Activated naive CD4-positive, alpha-beta T cell treated with anti-CD3 and anti-CD28 coated beads for 36 hours (primary cell): Measurements from ENCODE around the gene RND2. TPM values are rescaled to one million over a fixed set of nuclear protein-coding genes. Genes with fewer than 3 reads are reported as not detected.
"Not testable (repeated sequence)": the region's sequence is repeated elsewhere in the genome, so short reads cannot be mapped to it uniquely, and the experiment has no call there.

Experiments used
- CTCF ChIA-PET: fragments of 350-600 bp; sonication (Branson Sonifier 250); formaldehyde crosslinking; loops from one replicate; lab custom pipeline; 2021; ENCODE audit warnings: antibody characterized with exemption; lab: Charles Lee
- DNase-seq: peaks from one replicate; pipeline ENCODE4 v3.0.0-alpha.2; 2020
- H3K27ac Mint-ChIP-seq: one replicate; pipeline ENCODE4 v1.8.0; 2021; ENCODE audit warnings: mild to moderate bottlenecking, mixed read lengths
- H3K27me3 Mint-ChIP-seq: one replicate; pipeline ENCODE4 v1.8.0; 2021; ENCODE audit warnings: low read depth, mixed read lengths
- H3K36me3 Mint-ChIP-seq: one replicate; pipeline ENCODE4 v1.8.0; 2021; ENCODE audit warnings: low read depth, mixed read lengths
- H3K4me1 Mint-ChIP-seq: one replicate; pipeline ENCODE4 v1.8.0; 2021; ENCODE audit warnings: low read depth, mixed read lengths
- H3K4me3 Mint-ChIP-seq: one replicate; pipeline ENCODE4 v1.8.0; 2021; ENCODE audit warnings: mild to moderate bottlenecking, moderate library complexity, mixed read lengths
- H3K9me3 Mint-ChIP-seq: one replicate; pipeline ENCODE4 v1.8.0; 2021; ENCODE audit warnings: mixed read lengths
- intact Hi-C: fragments of 100-400 bp; cut with micrococcal nuclease; formaldehyde crosslinking; loops from one replicate; pipeline ENCODE4 v1.15.1; 2023
- total RNA-seq, 2 experiments: library from RNA; stranded (reverse); gene quantifications; one replicate each; pipeline ENCODE4 v1.2.3, GENCODE V29; 2021

RND2 gene
- total RNA-seq, 2 experiments from 2014 or later, result not detected

DNA sequence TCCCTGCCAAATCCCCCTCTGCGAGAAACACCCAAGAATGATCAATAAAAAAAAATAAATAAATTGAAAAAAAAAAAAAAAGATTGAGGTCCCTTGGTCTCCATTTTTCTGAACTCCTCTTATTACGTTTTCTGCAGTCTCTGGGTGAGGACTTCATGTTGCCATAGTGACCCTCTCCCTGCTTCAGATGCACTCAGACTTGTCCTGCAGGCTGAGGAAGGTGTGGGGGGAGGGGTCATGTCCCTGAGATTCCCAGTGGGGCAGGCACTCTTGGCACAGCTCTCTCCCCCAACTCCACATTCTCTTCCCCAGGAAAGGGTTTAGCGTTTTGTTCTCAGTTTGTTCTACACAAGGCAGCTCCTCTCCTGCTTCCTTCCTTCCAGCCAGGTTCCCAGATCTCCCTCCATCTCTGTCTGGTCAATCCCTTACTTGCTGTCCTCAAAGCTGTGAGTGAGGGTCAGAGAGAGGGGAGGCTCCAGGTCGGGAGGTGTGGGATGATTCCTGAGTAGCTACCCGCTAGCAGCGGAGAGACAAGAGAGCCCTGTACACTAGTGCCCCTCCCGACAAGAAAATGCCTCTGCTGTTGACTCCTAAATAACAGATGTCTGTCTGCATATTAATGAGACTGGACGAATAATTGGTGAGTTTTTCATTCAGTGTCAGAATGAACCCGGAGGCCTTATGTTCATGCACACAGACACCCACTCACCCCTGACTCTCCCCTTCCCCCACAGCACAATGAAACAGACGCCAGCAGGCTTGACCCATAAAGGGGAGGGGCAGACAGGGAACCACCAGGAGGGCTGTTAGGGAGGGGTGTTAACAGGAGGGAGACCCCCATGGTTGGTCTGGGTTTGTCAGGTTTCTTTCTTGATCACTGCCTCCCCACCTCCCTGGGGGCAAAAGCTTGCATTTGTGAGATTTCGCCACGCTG is 9.2 kb downstream of the RND2 start:
- H3K36me3 Mint-ChIP-seq, result no peaks in the 10 kb centered on the region
- no peaks in the 10 kb centered on the region for H3K9me3 Mint-ChIP-seq
- CTCF ChIA-PET, result no interaction called here

GRCh38 chr17:43034894-43035293 is 9.9 kb downstream of the RND2 start:
- H3K4me3 Mint-ChIP-seq, result no peak overlapping the region
- no peak overlapping the region for H3K27ac Mint-ChIP-seq
- CTCF ChIA-PET, result no interaction called here
- no peaks in the 10 kb centered on the region for H3K27me3 Mint-ChIP-seq
- intact Hi-C loops, result no loop called here
- no peaks in the 10 kb centered on the region for H3K9me3 Mint-ChIP-seq
- no peak for DNase-seq
- H3K36me3 Mint-ChIP-seq, result no peaks in the 10 kb centered on the region
- H3K4me1 Mint-ChIP-seq, result no peaks in the 10 kb centered on the region

More for the DNA sequence above, 9.2 kb downstream of the RND2 start:
- intact Hi-C loops, result no loop called here
- no peak overlapping the region for H3K4me3 Mint-ChIP-seq
- H3K4me1 Mint-ChIP-seq, result no peaks in the 10 kb centered on the region
- no peak for DNase-seq
- H3K27me3 Mint-ChIP-seq, result no peaks in the 10 kb centered on the region
- H3K27ac Mint-ChIP-seq, result no peak overlapping the region

GRCh38 chr17:43039646-43040045 is 14.6 kb downstream of the RND2 start:
- no peaks in the 10 kb centered on the region for H3K27me3 Mint-ChIP-seq
- H3K27ac Mint-ChIP-seq, result no peak overlapping the region
- CTCF ChIA-PET, result no interaction called here
- intact Hi-C loops, result no loop called here
- H3K4me3 Mint-ChIP-seq, result no peak overlapping the region
- H3K36me3 Mint-ChIP-seq, result peaks cover 12% of the 10 kb centered on the region
- H3K9me3 Mint-ChIP-seq, result no peaks in the 10 kb centered on the region
- no peak for DNase-seq
- no peaks in the 10 kb centered on the region for H3K4me1 Mint-ChIP-seq

DNA sequence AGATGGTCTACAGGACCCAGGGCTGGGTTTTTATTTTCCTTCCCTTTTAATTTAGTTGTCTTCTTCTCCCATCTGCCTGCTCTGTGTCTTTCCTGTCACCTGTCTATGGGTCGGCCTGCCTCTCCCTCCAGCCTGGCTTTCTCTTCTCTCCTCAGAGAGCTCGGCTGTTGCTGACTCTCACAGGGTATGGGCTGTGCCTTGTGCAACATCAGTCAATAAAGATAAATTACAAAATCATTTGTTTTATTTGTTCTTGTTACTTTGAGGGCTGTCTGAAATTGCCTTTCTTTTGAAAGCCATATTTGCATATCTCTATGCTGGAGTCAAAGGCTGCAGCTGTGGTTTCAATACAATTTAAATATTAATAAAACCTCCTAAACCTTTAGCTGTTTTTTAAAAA is 15.6 kb downstream of the RND2 start:
- H3K27me3 Mint-ChIP-seq, result no peaks in the 10 kb centered on the region

GRCh38 chr17:43042025-43042628 is 17.1 kb downstream of the RND2 start:
- no peaks in the 10 kb centered on the region for H3K27me3 Mint-ChIP-seq
- peaks cover 17% of the 10 kb centered on the region for H3K36me3 Mint-ChIP-seq
- H3K27ac Mint-ChIP-seq, result no peak overlapping the region
- H3K4me1 Mint-ChIP-seq, result no peaks in the 10 kb centered on the region
- DNase-seq, result no peak
- CTCF ChIA-PET, result interaction anchor here (0.9 kb wide), 1 partner anchor 10 kb away, joined by 3 read pairs; no protein-coding TSS in a partner anchor
- H3K4me3 Mint-ChIP-seq, result no peak overlapping the region
- no peaks in the 10 kb centered on the region for H3K9me3 Mint-ChIP-seq
- intact Hi-C loops, result no loop called here

More for the DNA sequence above, 15.6 kb downstream of the RND2 start:
- no peak overlapping the region for H3K27ac Mint-ChIP-seq
- peaks cover 15% of the 10 kb centered on the region for H3K36me3 Mint-ChIP-seq
- intact Hi-C loops, result no loop called here
- no peak overlapping the region for H3K4me3 Mint-ChIP-seq
- DNase-seq, result no peak
- no peaks in the 10 kb centered on the region for H3K9me3 Mint-ChIP-seq
- H3K4me1 Mint-ChIP-seq, result no peaks in the 10 kb centered on the region
- CTCF ChIA-PET, result no interaction called here

DNA sequence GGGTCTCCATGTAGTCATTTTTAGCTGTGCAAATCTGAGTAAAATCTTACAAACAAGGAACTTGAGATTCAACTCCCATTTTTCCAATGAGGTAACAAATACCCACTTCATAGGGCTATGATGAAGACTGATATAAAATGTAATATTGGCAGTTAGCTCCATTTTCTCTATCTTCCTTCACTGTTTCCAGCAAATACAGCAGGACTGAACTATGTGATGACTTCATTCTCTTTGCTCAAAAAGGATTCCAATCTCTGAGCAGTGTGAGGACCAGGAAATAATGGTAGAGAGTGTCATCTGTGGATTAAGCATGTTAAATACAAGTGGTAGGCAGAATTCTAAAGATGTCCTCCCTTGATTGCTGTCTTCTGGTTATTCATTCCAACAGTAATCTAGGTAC is 18.3 kb downstream of the RND2 start:
- Mint-ChIP-seq H3K4me3 (no peak overlapping the region), H3K4me1 (no peaks in the 10 kb centered on the region), H3K27ac (no peak overlapping the region), H3K9me3 (no peaks in the 10 kb centered on the region), H3K27me3 (no peaks in the 10 kb centered on the region), H3K36me3 (peaks cover 21% of the 10 kb centered on the region)
- intact Hi-C loops, result no loop called here
- no peak for DNase-seq
- CTCF ChIA-PET, result no interaction called here

DNA sequence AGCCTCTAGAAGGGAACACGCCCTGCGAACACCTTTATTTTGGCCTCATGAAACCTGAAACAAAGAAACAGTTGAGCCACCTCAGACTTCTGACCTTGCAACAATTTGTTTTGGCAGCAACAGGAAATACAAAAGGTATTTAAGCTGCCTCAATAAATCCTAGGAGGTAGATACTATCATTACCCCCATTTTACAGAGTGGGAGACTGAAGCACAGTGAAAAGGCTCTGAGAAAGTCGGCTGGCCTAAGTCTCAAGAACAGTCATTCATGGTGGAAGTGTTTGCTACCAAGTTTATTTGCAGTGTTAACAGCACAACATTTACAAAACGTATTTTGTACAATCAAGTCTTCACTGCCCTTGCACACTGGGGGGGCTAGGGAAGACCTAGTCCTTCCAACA is 19.0 kb downstream of the RND2 start:
- H3K36me3 Mint-ChIP-seq, result peaks cover 28% of the 10 kb centered on the region
- intact Hi-C loops, result no loop called here
- CTCF ChIA-PET, result no interaction called here
- H3K9me3 Mint-ChIP-seq, result no peaks in the 10 kb centered on the region
- H3K27me3 Mint-ChIP-seq, result no peaks in the 10 kb centered on the region
- H3K4me3 Mint-ChIP-seq, result no peak overlapping the region
- no peaks in the 10 kb centered on the region for H3K4me1 Mint-ChIP-seq
- no peak for DNase-seq
- no peak overlapping the region for H3K27ac Mint-ChIP-seq

DNA sequence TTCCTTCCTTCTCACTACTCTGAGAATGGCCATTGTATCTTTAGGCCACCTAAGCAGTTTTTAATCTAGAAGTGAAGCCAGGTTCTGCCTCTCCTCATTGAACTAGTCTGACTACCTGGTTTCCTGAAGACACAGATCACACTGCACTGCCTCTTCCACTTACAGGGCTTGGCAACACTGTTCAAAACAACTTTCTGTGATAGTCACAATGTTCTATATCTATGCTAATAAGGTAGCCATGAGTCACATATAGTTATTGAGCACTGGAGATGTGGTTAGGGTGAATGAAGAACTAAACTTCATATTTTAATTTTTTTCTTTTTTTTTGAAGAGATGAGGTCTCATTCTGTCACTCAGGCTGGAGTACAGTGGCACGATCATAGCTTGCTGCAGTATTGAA is 26.9 kb downstream of the RND2 start:
- no peak overlapping the region for H3K27ac Mint-ChIP-seq
- no peak for DNase-seq
- CTCF ChIA-PET, result no interaction called here

GRCh38 chr17:43053008-43053407 is 28.0 kb downstream of the RND2 start:
- H3K27ac Mint-ChIP-seq, H3K9me3 Mint-ChIP-seq, H3K27me3 Mint-ChIP-seq, DNase-seq, H3K4me1 Mint-ChIP-seq, intact Hi-C loops, CTCF ChIA-PET, H3K4me3 Mint-ChIP-seq: not testable (repeated sequence)
- peaks cover 62% of the 10 kb centered on the region for H3K36me3 Mint-ChIP-seq

More for the DNA sequence above, 26.9 kb downstream of the RND2 start:
- Mint-ChIP-seq H3K36me3 (peaks cover 65% of the 10 kb centered on the region), H3K4me1 (no peaks in the 10 kb centered on the region), H3K9me3 (no peaks in the 10 kb centered on the region), H3K4me3 (no peak overlapping the region), H3K27me3 (no peaks in the 10 kb centered on the region)
- intact Hi-C loops, result no loop called here

GRCh38 chr17:43056051-43056450 is 31.0 kb downstream of the RND2 start:
- Mint-ChIP-seq H3K27ac (no peak overlapping the region), H3K4me1 (no peaks in the 10 kb centered on the region), H3K4me3 (no peak overlapping the region), H3K36me3 (peaks cover 52% of the 10 kb centered on the region), H3K27me3 (no peaks in the 10 kb centered on the region), H3K9me3 (no peaks in the 10 kb centered on the region)
- CTCF ChIA-PET, result interaction anchor here (0.8 kb wide), 1 partner anchor 58 kb away, joined by 3 read pairs; the partner anchor contains the start of gene RPL27
- intact Hi-C loops, result no loop called here
- no peak for DNase-seq

- H3K9me3 Mint-ChIP-seq, result no peaks in the 10 kb centered on the region
- CTCF ChIA-PET, result no interaction called here
- H3K4me3 Mint-ChIP-seq, result no peak overlapping the region
- no peak for DNase-seq
- H3K27me3 Mint-ChIP-seq, result no peaks in the 10 kb centered on the region
- no peak overlapping the region for H3K27ac Mint-ChIP-seq
- H3K4me1 Mint-ChIP-seq, result no peaks in the 10 kb centered on the region
- intact Hi-C loops, result no loop called here
- H3K36me3 Mint-ChIP-seq, result peaks cover 40% of the 10 kb centered on the region
Measured at GRCh38 chr17:43062984-43063638, 38.1 kb downstream of the RND2 start.

DNA sequence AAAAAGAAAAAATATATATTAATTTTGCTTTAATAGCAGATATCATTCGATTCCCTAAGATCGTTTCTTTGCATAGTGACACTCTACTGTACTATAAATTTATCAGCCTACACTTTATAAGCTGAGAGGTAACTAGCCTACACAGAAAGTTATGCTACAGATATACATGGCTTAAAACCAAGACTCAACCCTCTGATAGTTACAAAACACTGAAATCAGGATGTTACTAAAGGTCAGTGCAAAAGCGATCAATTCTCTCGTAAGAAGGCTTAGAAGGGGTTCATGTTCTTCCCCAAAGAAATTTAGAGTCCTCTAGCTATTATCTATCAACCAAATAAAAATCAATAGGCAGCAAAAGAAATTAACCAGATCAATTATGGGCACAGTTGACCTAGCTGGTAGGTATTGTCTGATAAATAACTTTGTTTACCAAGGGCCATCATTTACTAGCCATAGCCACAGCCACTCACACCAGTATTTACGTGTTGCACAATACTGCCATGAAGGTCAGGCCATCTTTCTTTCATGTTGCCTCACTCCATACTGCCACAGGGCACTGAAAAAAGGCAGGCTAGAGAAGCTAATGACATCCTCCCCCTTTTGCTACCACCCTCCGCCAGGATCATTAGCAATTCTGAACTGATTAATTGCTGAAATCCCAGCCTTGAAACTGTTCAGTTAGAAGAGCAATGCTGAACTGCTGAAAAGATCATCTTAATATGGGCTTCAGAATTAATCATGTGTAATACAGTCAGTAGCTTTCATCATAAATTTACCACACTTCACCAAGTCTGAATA is 43.7 kb downstream of the RND2 start:
- peaks cover 41% of the 10 kb centered on the region for H3K36me3 Mint-ChIP-seq
- H3K4me3 Mint-ChIP-seq, result no peak overlapping the region
- H3K4me1 Mint-ChIP-seq, result no peaks in the 10 kb centered on the region
- intact Hi-C loops, result no loop called here
- CTCF ChIA-PET, result no interaction called here
- DNase-seq, result no peak
- H3K9me3 Mint-ChIP-seq, result no peaks in the 10 kb centered on the region
- no peaks in the 10 kb centered on the region for H3K27me3 Mint-ChIP-seq
- no peak overlapping the region for H3K27ac Mint-ChIP-seq
